SH-SY5Y (cell line): ENCODE results near the gene CLIC3.

Experiments
- GATA2 ChIP-seq: IDR thresholded peaks from 2 replicates; pipeline ENCODE4 v1.6.1; 2011; ENCODE audit warnings: mild to moderate bottlenecking, low read depth, low read length
- GATA3 ChIP-seq: IDR thresholded peaks from 2 replicates; pipeline ENCODE4 v1.6.1; 2011; ENCODE audit warnings: low read depth, mild to moderate bottlenecking, low read length, moderate library complexity

GRCh38 chr9:136950656-136951276, 45.6 kb downstream of the CLIC3 start:
- TF ChIP-seq GATA2 (no peak), GATA3 (no peak)
